Vagina (tissue), 2 donors: ENCODE results near the gene PON1.

Experiments used
- CTCF ChIP-seq, 3 experiments: fragments of 450-650 bp in 2 of 3; fragments of 200-600 bp in 1 of 3; sonication (generic) in 1 of 3; IDR thresholded peaks; one replicate each; pipeline ENCODE4 v1.5.1; 2017 to 2019; ENCODE audit warnings: antibody characterized with exemption in 3 of 3, mild to moderate bottlenecking in 2 of 3, moderate library complexity in 2 of 3
- POLR2A ChIP-seq, 2 donors: fragments of 450-650 bp; IDR thresholded peaks; one replicate each; pipeline ENCODE4 v1.6.1; 2017; ENCODE audit warnings: antibody characterized with exemption in 2 of 2, mild to moderate bottlenecking in 2 of 2, moderate library complexity in 2 of 2
- POLR2AphosphoS5 ChIP-seq, 2 donors: sonication (generic); formaldehyde crosslinking; IDR thresholded peaks; one replicate each; pipeline ENCODE4 v1.9.0; 2017; ENCODE audit warnings: antibody characterized with exemption in 2 of 2, mild to moderate bottlenecking in 2 of 2, low read depth in 1 of 2; ENCODE audit not compliant: insufficient read depth in 1 of 2

GRCh38 chr7:95373323-95373722 is 49.0 kb upstream of the PON1 start:
- TF ChIP-seq CTCF (IDR thresholded peaks at IDR 0.05) (no peak), POLR2A (IDR thresholded peaks at IDR 0.05) (no peak), POLR2AphosphoS5 (IDR thresholded peaks at IDR 0.05; ENCODE audit: insufficient read depth in 1 of 2, low read depth in 1 of 2) (no peak)
